ENCODE results near the gene SLC7A14. TPM values are rescaled to one million over a fixed set of nuclear protein-coding genes. Genes with fewer than 3 reads are reported as not detected.

The SLC7A14 gene
- total and polyA plus RNA-seq, 2 donors (not counting 1 experiment from before 2014, with no cell fraction given): not detected

- no peak overlapping the region for H3K27ac Mint-ChIP-seq
- Histone ChIP-seq H3K27me3 (replicated peaks in 1 of 4; ENCODE audit: control extremely low read depth in 1 of 4, control insufficient read depth in 3 of 4, insufficient read depth in 4 of 4, low read length in 3 of 4) (peaks cover 0 to 5% (median 1%) of the 10 kb centered on the region in 4 experiments), H3K27ac (ENCODE audit: low read length in 2 of 2) (no peak overlapping the region), H3K4me1 (ENCODE audit: control insufficient read depth in 2 of 2, insufficient read depth in 2 of 2, low read length in 2 of 2) (no peaks in the 10 kb centered on the region), H3K4me2 (replicated peaks; ENCODE audit: low read depth, low read length, poor library complexity, severe bottlenecking) (no peak overlapping the region), H2AFZ (ENCODE audit: insufficient read depth, low read depth, low read length, poor library complexity, severe bottlenecking) (no peak overlapping the region), H3K79me2 (ENCODE audit: control insufficient read depth, insufficient read depth, low read length) (no peaks in the 10 kb centered on the region), H3K9ac (ENCODE audit: low read length) (no peak overlapping the region), H3K36me3 (replicated peaks in 1 of 2; ENCODE audit: control extremely low read depth in 1 of 2, control insufficient read depth in 1 of 2, extremely low read depth in 1 of 2, insufficient read depth in 2 of 2, low read length in 1 of 2) (no peaks in the 10 kb centered on the region), H3K4me3 (ENCODE audit: control extremely low read depth in 1 of 5, extremely low read depth in 1 of 5, insufficient read depth in 1 of 5, low read depth in 2 of 5, low read length in 4 of 5) (no peak overlapping the region), H3K9me3 (ENCODE audit: control extremely low read depth in 1 of 3, control insufficient read depth in 2 of 3, insufficient read depth in 1 of 3, low read length in 2 of 3) (no peaks in the 10 kb centered on the region), H4K20me1 (ENCODE audit: control insufficient read depth, insufficient read depth, low read length, poor library complexity, severe bottlenecking) (no peaks in the 10 kb centered on the region)
- intact Hi-C loops (cut with micrococcal nuclease): no loop called here
- H3K4me3 Mint-ChIP-seq: no peak overlapping the region
- peaks cover 20% of the 10 kb centered on the region for H3K27me3 Mint-ChIP-seq
- peaks cover 5% of the 10 kb centered on the region for H3K4me1 Mint-ChIP-seq
- WGBS (ENCODE audit: insufficient coverage): no CpG with 5 or more reads among the region's 2 CpGs
- CTCF ChIA-PET: no interaction called here
- no peak for DNase-seq
- peaks cover 2% of the 10 kb centered on the region for H3K9me3 Mint-ChIP-seq (ENCODE audit: insufficient read depth)
- TF ChIP-seq CTCF (IDR thresholded peaks at IDR 0.05) (no peak), EZH2 (IDR thresholded peaks at IDR 0.05; ENCODE audit: borderline replicate concordance, insufficient read depth, low read depth, low read length, poor library complexity, severe bottlenecking) (no peak)
- ATAC-seq (ENCODE audit: low read depth): no peak
- POLR2A ChIA-PET: no interaction called here
Measured at GRCh38 chr3:170566413-170566812, 19.5 kb downstream of the SLC7A14 start.

GRCh38 chr3:170565495-170565894 lies 20.4 kb downstream of the SLC7A14 start:
- Histone ChIP-seq H3K4me3 (ENCODE audit: control extremely low read depth in 1 of 5, extremely low read depth in 1 of 5, insufficient read depth in 1 of 5, low read depth in 2 of 5, low read length in 4 of 5) (no peak overlapping the region), H4K20me1 (ENCODE audit: control insufficient read depth, insufficient read depth, low read length, poor library complexity, severe bottlenecking) (no peaks in the 10 kb centered on the region), H3K27ac (ENCODE audit: low read length in 2 of 2) (no peak overlapping the region), H3K9ac (ENCODE audit: low read length) (no peak overlapping the region), H3K36me3 (replicated peaks in 1 of 2; ENCODE audit: control extremely low read depth in 1 of 2, control insufficient read depth in 1 of 2, extremely low read depth in 1 of 2, insufficient read depth in 2 of 2, low read length in 1 of 2) (no peaks in the 10 kb centered on the region), H3K9me3 (ENCODE audit: control extremely low read depth in 1 of 3, control insufficient read depth in 2 of 3, insufficient read depth in 1 of 3, low read length in 2 of 3) (no peaks in the 10 kb centered on the region), H3K4me1 (ENCODE audit: control insufficient read depth in 2 of 2, insufficient read depth in 2 of 2, low read length in 2 of 2) (no peaks in the 10 kb centered on the region), H3K79me2 (ENCODE audit: control insufficient read depth, insufficient read depth, low read length) (no peaks in the 10 kb centered on the region), H3K4me2 (replicated peaks; ENCODE audit: low read depth, low read length, poor library complexity, severe bottlenecking) (no peak overlapping the region), H2AFZ (ENCODE audit: insufficient read depth, low read depth, low read length, poor library complexity, severe bottlenecking) (no peak overlapping the region), H3K27me3 (replicated peaks in 1 of 4; ENCODE audit: control extremely low read depth in 1 of 4, control insufficient read depth in 3 of 4, insufficient read depth in 4 of 4, low read length in 3 of 4) (peaks cover 0 to 5% (median 1%) of the 10 kb centered on the region in 4 experiments)
- ChIA-PET POLR2A (no interaction called here), CTCF (no interaction called here)
- 93% methylated on average over 2 of the region's 2 CpGs for WGBS (ENCODE audit: insufficient coverage)
- H3K27ac Mint-ChIP-seq: no peak overlapping the region
- H3K27me3 Mint-ChIP-seq: peaks cover 13% of the 10 kb centered on the region
- TF ChIP-seq CTCF (IDR thresholded peaks at IDR 0.05) (no peak), EZH2 (IDR thresholded peaks at IDR 0.05; ENCODE audit: borderline replicate concordance, insufficient read depth, low read depth, low read length, poor library complexity, severe bottlenecking) (no peak)
- ATAC-seq (ENCODE audit: low read depth): no peak
- intact Hi-C loops (cut with micrococcal nuclease): no loop called here
- H3K9me3 Mint-ChIP-seq (ENCODE audit: insufficient read depth): peaks cover 2% of the 10 kb centered on the region
- H3K4me1 Mint-ChIP-seq: peaks cover 5% of the 10 kb centered on the region
- no peak for DNase-seq
- no peak overlapping the region for H3K4me3 Mint-ChIP-seq
